Activated T-cell treated with anti-CD3 and anti-CD28 coated beads, Interleukin-2, amount 50 U/mL, for 72 hours (primary cell): Measurements from ENCODE around the gene PIK3C2G. TPM values are rescaled to one million over a fixed set of nuclear protein-coding genes. Genes with fewer than 3 reads are reported as not detected.
"Not testable (repeated sequence)": the region's sequence is repeated elsewhere in the genome, so short reads cannot be mapped to it uniquely, and the experiment has no call there.

Experiments used
- ATAC-seq, 2 donors: fragments of 150-1000 bp; cut with Tn5 transposase; replicated peaks in 1 of 2; 2 replicates each; pipeline ENCODE4 v1.10.0; 2021; ENCODE audit warnings: moderate library complexity in 2 of 2, mild to moderate bottlenecking in 1 of 2
- DNase-seq, 2 donors: peaks; one replicate each; pipeline ENCODE4 v3.0.0; 2021 to 2022; ENCODE audit warnings: mixed read lengths in 1 of 2
- H3K27ac Mint-ChIP-seq: one replicate; pipeline ENCODE4 v1.8.0; 2022; ENCODE audit warnings: mild to moderate bottlenecking, moderate library complexity, mixed read lengths
- H3K27me3 Mint-ChIP-seq: one replicate; pipeline ENCODE4 v1.8.0; 2022; ENCODE audit warnings: low read depth, mixed read lengths
- H3K36me3 Mint-ChIP-seq, 2 donors: one replicate each; pipeline ENCODE4 v1.8.0; 2022; ENCODE audit warnings: mixed read lengths in 2 of 2, mild to moderate bottlenecking in 1 of 2; ENCODE audit not compliant: insufficient read depth in 2 of 2
- H3K4me1 Mint-ChIP-seq: one replicate; pipeline ENCODE4 v1.8.0; 2022; ENCODE audit warnings: low read depth, mixed read lengths
- H3K4me3 Mint-ChIP-seq, 2 donors: one replicate each; pipeline ENCODE4 v1.8.0; 2022; ENCODE audit warnings: mild to moderate bottlenecking in 2 of 2, mixed read lengths in 2 of 2, moderate library complexity in 2 of 2
- H3K9me3 Mint-ChIP-seq, 2 donors: one replicate each; pipeline ENCODE4 v1.8.0; 2022; ENCODE audit warnings: mixed read lengths in 2 of 2
- total RNA-seq, 2 donors: library from RNA; stranded (reverse); gene quantifications; one replicate each; pipeline ENCODE4 v1.2.3, GENCODE V29; 2022

PIK3C2G gene
- total RNA-seq, 2 donors from 2014 or later = not detected

DNA sequence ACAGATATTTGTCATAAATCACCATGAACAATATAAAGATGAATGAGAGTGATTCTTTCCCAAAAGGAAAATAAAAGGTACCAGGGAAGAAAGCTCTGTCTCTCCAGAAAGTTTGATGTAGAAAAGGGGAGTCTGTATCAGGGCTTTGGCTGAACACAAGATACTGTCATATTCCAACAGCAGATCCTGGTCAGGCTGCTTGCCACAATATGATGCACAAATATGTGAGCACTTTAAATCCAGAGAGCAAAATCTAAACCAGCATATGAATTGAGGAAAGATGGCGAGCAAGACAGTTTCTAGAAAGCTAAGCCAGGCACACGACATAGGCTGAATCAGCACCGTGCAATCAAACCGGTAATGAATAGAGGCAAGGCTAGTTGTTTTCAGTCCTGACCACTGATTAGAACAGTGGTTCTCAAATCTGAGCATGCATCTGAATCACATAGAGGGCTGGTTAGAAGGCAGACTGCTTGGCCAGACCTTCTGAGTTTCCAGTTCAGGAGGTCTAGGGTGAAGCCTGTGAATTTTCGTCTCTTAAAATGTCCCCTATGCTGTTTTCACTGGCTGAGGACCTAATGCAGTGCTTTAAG lies 415.8 kb downstream of the PIK3C2G start:
- Mint-ChIP-seq H3K4me1 (no peaks in the 10 kb centered on the region), H3K9me3 (peaks cover 0 to 7% of the 10 kb centered on the region in 2 donors), H3K36me3 (no peaks in the 10 kb centered on the region), H3K4me3 (no peak overlapping the region), H3K27ac (no peak overlapping the region), H3K27me3 (no peaks in the 10 kb centered on the region)
- DNase-seq (no peak), ATAC-seq (no peak)

- no peak overlapping the region for H3K27ac Mint-ChIP-seq
- no peaks in the 10 kb centered on the region for H3K27me3 Mint-ChIP-seq
- H3K36me3 Mint-ChIP-seq = no peaks in the 10 kb centered on the region
- H3K4me1 Mint-ChIP-seq = no peaks in the 10 kb centered on the region
- ATAC-seq (no peak), DNase-seq (no peak)
- peaks cover 2% of the 10 kb centered on the region in 2 donors for H3K9me3 Mint-ChIP-seq
- H3K4me3 Mint-ChIP-seq = no peak overlapping the region
Observed at GRCh38 chr12:18681818-18682217, 420.5 kb downstream of the PIK3C2G start.

DNA sequence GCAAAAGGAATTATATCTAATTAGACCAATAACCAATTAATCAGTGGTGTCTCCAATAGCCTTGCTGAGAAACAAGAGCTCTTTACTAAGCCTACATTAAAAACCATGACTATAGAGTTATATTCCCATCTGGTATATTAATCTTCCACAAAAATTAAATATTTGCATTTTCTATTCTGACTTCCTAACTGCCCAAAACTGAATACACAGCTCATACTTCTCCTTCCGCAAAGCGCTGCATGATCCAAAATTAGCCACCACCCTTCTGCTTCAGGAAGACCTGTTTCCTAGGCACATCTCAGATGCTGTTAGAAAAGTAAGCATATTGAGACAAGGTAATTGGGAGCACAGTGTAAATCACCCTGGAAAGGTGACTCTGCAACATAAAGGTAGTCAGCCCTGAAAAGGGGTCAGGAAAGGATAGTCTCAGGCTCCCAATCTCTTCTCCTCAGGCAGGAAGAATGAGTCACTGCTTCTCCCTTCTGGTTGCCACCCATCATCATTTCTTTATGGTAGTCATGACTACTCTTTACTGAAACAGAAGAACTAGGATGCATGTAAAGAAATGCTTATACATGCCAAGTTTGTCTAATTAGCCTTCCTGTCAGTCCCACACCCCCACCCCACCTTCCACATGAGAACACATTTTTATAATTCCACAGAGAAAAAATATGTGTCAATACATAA lies 422.2 kb downstream of the PIK3C2G start:
- H3K4me1 Mint-ChIP-seq = no peaks in the 10 kb centered on the region
- ATAC-seq = no peak
- no peak for DNase-seq
- H3K36me3 Mint-ChIP-seq = no peaks in the 10 kb centered on the region
- peaks cover 2% of the 10 kb centered on the region in 2 donors for H3K9me3 Mint-ChIP-seq
- H3K27me3 Mint-ChIP-seq = no peaks in the 10 kb centered on the region
- no peak overlapping the region for H3K4me3 Mint-ChIP-seq
- no peak overlapping the region for H3K27ac Mint-ChIP-seq

DNA sequence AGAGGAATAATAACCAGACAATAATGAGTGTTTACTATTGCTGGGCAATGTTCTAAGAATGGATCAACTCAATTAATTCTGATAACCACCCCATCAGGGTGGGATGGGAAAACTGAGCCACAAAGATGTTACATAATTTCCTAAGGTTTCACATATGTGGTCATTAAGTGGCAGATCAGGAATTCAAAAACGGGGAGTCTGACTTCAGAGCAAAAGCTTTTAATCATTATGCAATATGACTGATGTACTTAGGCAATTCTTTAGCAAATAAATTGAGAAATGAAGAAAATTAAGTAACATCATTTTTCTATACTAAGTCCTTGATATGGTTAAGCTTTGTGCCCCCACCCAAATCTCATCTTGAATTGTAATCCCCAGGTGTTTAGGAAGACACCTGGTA lies 423.1 kb downstream of the PIK3C2G start:
- no peak overlapping the region for H3K4me3 Mint-ChIP-seq
- peaks cover 2% of the 10 kb centered on the region in 2 donors for H3K9me3 Mint-ChIP-seq
- H3K27ac Mint-ChIP-seq = no peak overlapping the region
- DNase-seq (no peak), ATAC-seq (no peak)
- H3K36me3 Mint-ChIP-seq = no peaks in the 10 kb centered on the region
- no peaks in the 10 kb centered on the region for H3K27me3 Mint-ChIP-seq
- no peaks in the 10 kb centered on the region for H3K4me1 Mint-ChIP-seq

GRCh38 chr12:18689771-18690170 lies 428.5 kb downstream of the PIK3C2G start:
- Mint-ChIP-seq H3K9me3 (peaks cover 8 to 13% of the 10 kb centered on the region in 2 donors), H3K4me3 (no peak overlapping the region), H3K36me3 (peaks cover 0 to 2% of the 10 kb centered on the region in 2 donors), H3K4me1 (no peaks in the 10 kb centered on the region), H3K27ac (no peak overlapping the region), H3K27me3 (no peaks in the 10 kb centered on the region)
- ATAC-seq = no peak
- no peak for DNase-seq

DNA sequence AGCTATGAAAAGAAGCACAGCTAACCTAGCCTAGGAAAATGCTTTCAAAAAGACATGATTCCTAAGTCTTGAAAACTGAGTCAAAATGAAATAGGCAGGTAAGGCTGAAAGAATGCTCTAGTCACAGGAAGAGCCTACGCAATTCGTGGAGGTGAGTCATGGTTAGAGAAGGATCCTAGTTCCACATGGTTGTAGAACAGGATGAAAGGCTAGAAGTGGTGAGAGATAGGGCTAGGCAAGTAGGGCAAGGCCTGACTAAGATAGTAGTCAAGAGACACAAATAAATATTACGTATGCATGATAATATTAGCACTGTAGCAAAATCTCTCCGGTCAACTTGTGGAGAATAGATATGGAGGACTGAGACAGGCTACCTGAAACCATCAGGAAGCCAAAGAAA lies 429.3 kb downstream of the PIK3C2G start:
- H3K36me3 Mint-ChIP-seq = peaks cover 0 to 2% of the 10 kb centered on the region in 2 donors
- ATAC-seq (no peak), DNase-seq (no peak)
- no peak overlapping the region for H3K27ac Mint-ChIP-seq
- H3K27me3 Mint-ChIP-seq = no peaks in the 10 kb centered on the region
- H3K4me3 Mint-ChIP-seq = no peak overlapping the region
- H3K4me1 Mint-ChIP-seq = no peaks in the 10 kb centered on the region
- peaks cover 8 to 13% of the 10 kb centered on the region in 2 donors for H3K9me3 Mint-ChIP-seq

DNA sequence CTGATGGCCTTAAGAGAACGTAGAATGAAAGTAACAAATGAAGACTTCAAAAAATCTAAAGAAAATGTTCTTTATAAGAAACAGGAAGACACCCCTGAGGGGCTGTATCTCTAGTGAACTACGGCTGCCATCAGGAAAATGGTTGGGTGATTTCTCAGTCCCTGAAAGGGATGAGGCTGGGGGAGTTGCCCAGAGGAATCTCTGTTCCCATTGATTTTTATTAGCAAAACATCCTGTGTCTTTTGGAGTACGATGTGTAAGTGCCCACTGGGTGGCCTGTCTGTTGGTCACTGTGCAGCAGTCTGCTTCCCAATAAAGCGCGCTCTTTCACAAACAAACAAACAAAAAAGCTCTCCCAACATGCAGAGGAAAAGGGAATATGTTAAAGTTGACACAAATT lies 432.7 kb downstream of the PIK3C2G start:
- not testable (repeated sequence) for H3K36me3 Mint-ChIP-seq, H3K4me3 Mint-ChIP-seq, ATAC-seq, H3K4me1 Mint-ChIP-seq, DNase-seq, H3K27me3 Mint-ChIP-seq, H3K27ac Mint-ChIP-seq
- H3K9me3 Mint-ChIP-seq = peaks cover 10 to 11% of the 10 kb centered on the region in 2 donors

- Mint-ChIP-seq H3K36me3 (no peaks in the 10 kb centered on the region), H3K4me1 (no peaks in the 10 kb centered on the region), H3K9me3 (peaks cover 5 to 8% of the 10 kb centered on the region in 2 donors), H3K4me3 (no peak overlapping the region), H3K27ac (no peak overlapping the region), H3K27me3 (no peaks in the 10 kb centered on the region)
- ATAC-seq (no peak), DNase-seq (no peak)
Observed at GRCh38 chr12:18696971-18697602, 435.8 kb downstream of the PIK3C2G start.

Other genes starting within 250 kb of the PIK3C2G start
- not detected for gene RERGL, start 171.3 kb upstream of the PIK3C2G start, total RNA-seq